CD4-positive, alpha-beta T cell treated with Interleukin-17A for 4 hours (primary cell): ENCODE measurements around the gene KLF1.
A peak's percentile ranks its signal among the peaks of the same experiment; 100 is the strongest.
"Not testable (repeated sequence)": the region's sequence is repeated elsewhere in the genome, so short reads cannot be mapped to it uniquely, and the experiment has no call there.

ENCODE experiments used
- DNase-seq: peaks from one replicate; pipeline ENCODE4 v3.0.0-alpha.2; 2020; ENCODE audit warnings: mixed read lengths

The KLF1 gene

GRCh38 chr19:12890787-12891552 is 4.0 kb upstream of the KLF1 start, which contains the start of gene GCDH:
GCDH (plus strand) TSS chr19:12891160; CDS start chr19:12891305, 145 bp downstream.
- DNase-seq, result peak; percentile 96

- not testable (repeated sequence) for DNase-seq
These were observed 3.3 kb upstream of the KLF1 start for GRCh38 chr19:12890299-12890786.

- DNase-seq, result no peak
These were observed 1.1 kb upstream of the KLF1 start for GRCh38 chr19:12888006-12888603.

- no peak for DNase-seq
These were observed 391 bp downstream of the KLF1 start for GRCh38 chr19:12886651-12886968.

GRCh38 chr19:12885749-12886650 is 1.0 kb downstream of the KLF1 start:
- DNase-seq, result no peak

GRCh38 chr19:12884926-12885748 is 1.9 kb downstream of the KLF1 start:
- DNase-seq, result peak; percentile 94

GRCh38 chr19:12884627-12884925 is 2.4 kb downstream of the KLF1 start:
- no peak for DNase-seq

GRCh38 chr19:12884202-12884601 is 2.8 kb downstream of the KLF1 start:
- DNase-seq, result no peak

- no peak for DNase-seq
These were observed 4.4 kb downstream of the KLF1 start for GRCh38 chr19:12882589-12882988.

GRCh38 chr19:12881172-12881808 is 5.7 kb downstream of the KLF1 start, which contains the start of gene DNASE2:
DNASE2 (minus strand) TSS chr19:12881449; CDS start chr19:12881375, 74 bp downstream.
- DNase-seq, result peak; percentile 96

GRCh38 chr19:12880551-12881171 is 6.3 kb downstream of the KLF1 start:
- peak; percentile 35 for DNase-seq

GRCh38 chr19:12875086-12875485 is 11.9 kb downstream of the KLF1 start:
- no peak for DNase-seq

GRCh38 chr19:12873891-12874745 is 12.9 kb downstream of the KLF1 start:
- no peak for DNase-seq

GRCh38 chr19:12872941-12873890 is 13.8 kb downstream of the KLF1 start:
- peak; percentile 47 for DNase-seq

- DNase-seq, result no peak
These were observed 14.7 kb downstream of the KLF1 start for GRCh38 chr19:12872255-12872654.

GRCh38 chr19:12871681-12872080 is 15.3 kb downstream of the KLF1 start:
- DNase-seq, result no peak

- no peak for DNase-seq
These were observed 18.4 kb downstream of the KLF1 start for GRCh38 chr19:12868540-12869112.

GRCh38 chr19:12867120-12868099 is 19.6 kb downstream of the KLF1 start:
- peak; percentile 76 for DNase-seq
